ENCODE measurements around the gene TLR4.

The TLR4 gene

DNA sequence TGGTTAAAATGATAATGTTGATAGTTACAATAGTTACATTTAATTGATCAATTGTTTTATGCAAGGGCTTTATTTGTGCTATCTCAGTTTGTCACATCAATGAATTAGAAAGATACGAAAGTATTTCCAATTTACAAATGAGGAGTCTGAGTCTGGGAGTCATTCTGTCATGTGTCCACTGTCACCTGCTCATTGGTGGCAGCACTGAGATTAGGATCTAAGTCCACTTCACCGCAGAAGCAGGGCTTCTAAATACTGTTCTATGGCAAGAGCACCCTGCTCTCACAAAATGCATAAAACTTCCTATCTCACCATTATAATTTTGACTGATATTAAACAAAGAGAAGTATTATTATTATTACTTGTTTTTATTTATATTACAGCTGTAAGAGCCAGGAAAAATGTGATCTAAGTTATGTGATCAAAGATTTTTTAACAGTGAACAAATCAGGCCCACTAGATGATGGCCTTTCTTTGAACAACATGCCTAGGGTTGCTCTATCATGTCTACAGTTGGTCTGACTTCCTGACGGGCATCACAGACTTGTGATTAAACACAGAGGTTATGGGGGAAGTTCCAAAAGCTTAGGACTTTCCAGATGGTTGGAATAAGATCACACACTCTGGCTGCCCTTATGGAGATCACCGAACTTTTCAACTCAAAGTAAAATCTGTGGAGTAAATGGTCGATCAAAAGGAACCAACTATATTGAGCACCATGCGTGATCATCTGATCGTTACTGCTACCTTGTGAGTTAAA is 15.1 kb downstream of the TLR4 start:
- TF ChIP-seq, protein P1, sequence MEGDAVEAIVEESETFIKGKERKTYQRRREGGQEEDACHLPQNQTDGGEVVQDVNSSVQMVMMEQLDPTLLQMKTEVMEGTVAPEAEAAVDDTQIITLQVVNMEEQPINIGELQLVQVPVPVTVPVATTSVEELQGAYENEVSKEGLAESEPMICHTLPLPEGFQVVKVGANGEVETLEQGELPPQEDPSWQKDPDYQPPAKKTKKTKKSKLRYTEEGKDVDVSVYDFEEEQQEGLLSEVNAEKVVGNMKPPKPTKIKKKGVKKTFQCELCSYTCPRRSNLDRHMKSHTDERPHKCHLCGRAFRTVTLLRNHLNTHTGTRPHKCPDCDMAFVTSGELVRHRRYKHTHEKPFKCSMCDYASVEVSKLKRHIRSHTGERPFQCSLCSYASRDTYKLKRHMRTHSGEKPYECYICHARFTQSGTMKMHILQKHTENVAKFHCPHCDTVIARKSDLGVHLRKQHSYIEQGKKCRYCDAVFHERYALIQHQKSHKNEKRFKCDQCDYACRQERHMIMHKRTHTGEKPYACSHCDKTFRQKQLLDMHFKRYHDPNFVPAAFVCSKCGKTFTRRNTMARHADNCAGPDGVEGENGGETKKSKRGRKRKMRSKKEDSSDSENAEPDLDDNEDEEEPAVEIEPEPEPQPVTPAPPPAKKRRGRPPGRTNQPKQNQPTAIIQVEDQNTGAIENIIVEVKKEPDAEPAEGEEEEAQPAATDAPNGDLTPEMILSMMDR (IDR thresholded peaks at IDR 0.05; ENCODE audit: insufficient read depth, low read depth, low read length, missing control alignments): no peak
- no peak for DNase-seq (ENCODE audit: low read depth)

DNA sequence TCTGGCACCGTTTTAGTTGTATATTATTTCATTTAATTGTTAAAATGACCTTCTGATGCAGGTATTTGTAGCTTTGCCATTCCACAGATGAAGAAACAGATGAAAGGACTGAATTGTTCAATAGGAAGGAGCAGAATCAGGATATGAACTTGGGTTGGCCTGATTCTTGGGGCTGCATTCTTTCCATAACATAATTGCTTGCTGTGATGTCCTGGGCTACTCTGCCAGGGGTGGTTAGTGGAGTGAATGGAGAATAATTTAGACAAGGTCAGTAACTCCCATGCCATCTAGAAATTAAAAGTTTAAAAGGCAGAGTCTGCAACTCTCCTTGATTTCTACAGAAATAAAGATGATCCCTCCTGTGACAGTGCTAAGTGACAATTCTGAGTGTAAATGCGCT is 15.9 kb downstream of the TLR4 start:
- H3K4me3 ChIP-seq (ENCODE audit: low read depth, low read length): no peak overlapping the region
- DNase-seq (ENCODE audit: low read depth): no peak
- TF ChIP-seq, protein P1 (IDR thresholded peaks at IDR 0.05; ENCODE audit: insufficient read depth, low read depth, low read length, missing control alignments): no peak

More for the DNA sequence above, 15.1 kb downstream of the TLR4 start:
- H3K4me3 ChIP-seq (ENCODE audit: low read depth, low read length): no peak overlapping the region

DNA sequence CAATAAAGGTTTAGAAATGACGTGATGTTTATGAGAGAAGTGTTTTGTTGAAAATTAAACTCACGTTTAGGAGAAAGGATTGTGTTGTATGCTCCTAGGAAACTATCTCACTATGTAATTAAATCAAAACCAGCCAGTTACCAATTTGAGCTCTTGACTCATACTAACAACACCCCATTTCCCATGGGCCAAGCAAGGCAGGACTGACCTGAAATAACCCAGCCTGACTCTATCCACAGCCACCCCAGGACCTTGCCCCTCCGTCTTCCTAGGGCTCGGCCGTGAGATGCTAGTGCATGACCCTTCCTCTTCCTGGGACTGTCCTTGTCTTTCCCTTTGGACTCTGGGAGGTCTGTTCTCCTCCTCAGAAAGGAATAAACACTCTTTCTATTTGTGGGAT is 16.4 kb downstream of the TLR4 start:
- no peak overlapping the region for H3K4me3 ChIP-seq (ENCODE audit: low read depth, low read length)
- DNase-seq (ENCODE audit: low read depth): no peak
- TF ChIP-seq, protein P1 (IDR thresholded peaks at IDR 0.05; ENCODE audit: insufficient read depth, low read depth, low read length, missing control alignments): no peak

DNA sequence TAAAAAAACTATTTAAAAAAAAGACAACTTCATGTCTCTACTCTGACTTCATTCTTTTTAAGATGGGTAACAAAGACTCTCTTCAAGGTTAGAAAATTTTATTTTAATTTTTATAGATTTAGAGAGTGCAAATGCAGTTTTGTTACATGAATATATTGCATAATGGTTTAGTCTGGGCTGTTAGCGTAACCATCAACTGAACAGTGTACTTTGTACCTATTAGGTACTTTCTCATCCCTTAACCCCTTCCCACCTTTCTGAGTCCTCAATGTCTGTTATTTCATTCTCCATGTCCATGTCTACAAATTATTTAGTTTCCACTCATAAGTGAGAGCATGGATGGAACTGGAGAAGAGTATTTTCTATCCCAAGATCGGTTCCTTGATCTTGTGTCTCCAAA is 16.8 kb downstream of the TLR4 start:
- TF ChIP-seq, protein P1 (IDR thresholded peaks at IDR 0.05; ENCODE audit: insufficient read depth, low read depth, low read length, missing control alignments): no peak
- H3K4me3 ChIP-seq (ENCODE audit: low read depth, low read length): no peak overlapping the region
- no peak for DNase-seq (ENCODE audit: low read depth)

DNA sequence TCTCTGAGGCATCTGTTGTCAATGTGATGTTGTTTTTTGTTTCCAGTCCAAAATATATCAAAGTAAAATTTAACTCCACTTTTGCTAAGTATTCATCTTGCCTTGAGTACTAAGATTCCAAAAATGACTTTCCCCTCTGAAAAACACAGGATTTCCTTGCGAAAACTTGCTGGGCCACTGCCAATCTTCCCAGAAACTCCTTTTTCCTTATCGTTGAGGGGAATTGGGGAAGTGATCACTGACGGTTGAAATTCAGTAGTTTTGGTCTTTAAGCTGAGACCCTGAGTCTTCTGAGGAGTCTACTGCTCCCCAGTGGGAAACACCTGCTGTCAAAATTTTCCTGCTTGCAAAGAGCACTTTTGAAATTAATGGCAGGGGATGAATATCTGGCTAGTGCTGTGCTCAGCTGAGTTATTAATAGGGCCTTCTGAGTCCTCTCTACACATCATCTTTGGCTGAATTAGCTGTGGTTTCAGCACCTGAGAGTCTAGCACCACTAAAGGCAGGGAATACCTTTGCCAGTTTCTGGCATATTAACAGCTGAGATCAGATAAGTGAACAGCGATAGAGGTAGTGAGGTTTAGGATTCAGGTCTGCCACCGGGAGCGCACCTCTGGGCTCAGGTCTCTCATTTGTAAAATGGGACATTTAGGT is 18.0 kb downstream of the TLR4 start:
- TF ChIP-seq, protein P1 (IDR thresholded peaks at IDR 0.05; ENCODE audit: insufficient read depth, low read depth, low read length, missing control alignments): no peak

DNA sequence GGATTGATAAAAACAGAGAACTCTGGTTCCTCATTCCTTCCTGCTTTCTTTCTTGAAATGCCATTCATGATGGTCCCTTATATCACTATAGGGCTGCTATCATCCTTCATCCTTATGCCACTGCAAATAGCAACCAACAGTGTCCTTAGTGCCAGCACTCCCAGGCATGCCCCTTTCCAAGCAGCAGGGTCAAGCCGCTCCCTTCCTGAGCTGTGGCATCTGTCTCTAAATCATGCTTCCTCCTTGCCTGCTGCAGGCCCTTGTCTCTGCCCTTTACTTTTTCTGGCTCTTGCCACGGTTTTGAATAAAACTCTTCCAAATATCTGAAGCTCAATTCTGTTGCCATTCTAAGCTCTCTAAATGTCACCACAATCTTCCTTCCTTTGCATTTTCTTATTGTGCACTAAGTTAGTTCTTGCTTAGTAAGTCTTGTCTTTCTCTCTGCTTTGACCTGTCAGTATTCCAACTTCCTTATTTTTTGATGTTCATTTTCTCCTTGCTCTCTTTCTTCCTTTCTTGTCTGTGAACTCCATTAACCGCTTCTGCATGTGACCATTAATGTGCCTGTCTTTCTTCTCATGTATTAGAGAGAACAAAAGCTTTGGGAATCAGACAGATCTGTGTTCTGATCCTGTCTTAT is 19.9 kb downstream of the TLR4 start:
- no peak for DNase-seq (ENCODE audit: low read depth)
- H3K4me3 ChIP-seq (ENCODE audit: low read depth, low read length): no peak overlapping the region

More for the DNA sequence above, 18.0 kb downstream of the TLR4 start:
- no peak for DNase-seq (ENCODE audit: low read depth)
- H3K4me3 ChIP-seq (ENCODE audit: low read depth, low read length): no peak overlapping the region

More for the DNA sequence above, 19.9 kb downstream of the TLR4 start:
- TF ChIP-seq, protein P1 (IDR thresholded peaks at IDR 0.05; ENCODE audit: insufficient read depth, low read depth, low read length, missing control alignments): no peak
